Panc1 (cell line): ENCODE results near the gene RNF135.
"Not testable (repeated sequence)": the region's sequence is repeated elsewhere in the genome, so short reads cannot be mapped to it uniquely, and the experiment has no call there.

Experiments used
- POLR2AphosphoS5 ChIP-seq: IDR thresholded peaks from 2 replicates; pipeline ENCODE4 v1.6.1; 2012; ENCODE audit warnings: mild to moderate bottlenecking, low read depth, low read length, moderate library complexity
- SIN3A ChIP-seq: IDR thresholded peaks from 2 replicates; pipeline ENCODE4 v1.6.1; 2012; ENCODE audit warnings: low read depth, mild to moderate bottlenecking, low read length, moderate library complexity, borderline replicate concordance; ENCODE audit not compliant: insufficient read depth
- TCF7L2 ChIP-seq: IDR thresholded peaks from 2 replicates; pipeline ENCODE4 v1.6.1; 2011; ENCODE audit warnings: mild to moderate bottlenecking, low read depth, low read length, inconsistent platforms
- TF ChIP-seq, protein P1 (sequence below): fragments of 450-650 bp; IDR thresholded peaks from 2 replicates; pipeline ENCODE4 v1.5.1; 2017; ENCODE audit warnings: mild to moderate bottlenecking
- TF ChIP-seq, protein P2 (sequence below), 2 experiments: IDR thresholded peaks; 2 replicates each; pipeline ENCODE4 v1.6.1; 2011 to 2012; ENCODE audit warnings: low read depth in 2 of 2, control low read depth in 1 of 2, low read length in 1 of 2, mild to moderate bottlenecking in 1 of 2, moderate library complexity in 1 of 2; ENCODE audit not compliant: insufficient read depth in 1 of 2

DNA sequence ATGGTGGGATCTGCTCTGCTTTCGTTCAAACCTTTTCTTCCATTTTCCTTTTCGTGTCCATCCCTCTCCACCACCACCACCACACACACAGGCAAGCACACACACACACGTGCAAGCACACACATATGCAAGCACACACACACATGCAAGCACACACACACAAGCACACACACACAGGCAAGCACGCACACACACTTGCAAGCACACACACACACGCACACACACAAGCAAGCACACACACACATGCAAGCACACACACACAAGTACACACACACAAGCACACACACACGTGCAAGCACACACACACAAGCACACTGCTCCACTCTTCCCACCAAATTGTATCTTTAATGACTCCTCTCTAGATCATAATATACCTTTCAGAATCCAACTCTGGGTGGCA, 71.5 kb downstream of the RNF135 start:
- TF ChIP-seq, protein P1, sequence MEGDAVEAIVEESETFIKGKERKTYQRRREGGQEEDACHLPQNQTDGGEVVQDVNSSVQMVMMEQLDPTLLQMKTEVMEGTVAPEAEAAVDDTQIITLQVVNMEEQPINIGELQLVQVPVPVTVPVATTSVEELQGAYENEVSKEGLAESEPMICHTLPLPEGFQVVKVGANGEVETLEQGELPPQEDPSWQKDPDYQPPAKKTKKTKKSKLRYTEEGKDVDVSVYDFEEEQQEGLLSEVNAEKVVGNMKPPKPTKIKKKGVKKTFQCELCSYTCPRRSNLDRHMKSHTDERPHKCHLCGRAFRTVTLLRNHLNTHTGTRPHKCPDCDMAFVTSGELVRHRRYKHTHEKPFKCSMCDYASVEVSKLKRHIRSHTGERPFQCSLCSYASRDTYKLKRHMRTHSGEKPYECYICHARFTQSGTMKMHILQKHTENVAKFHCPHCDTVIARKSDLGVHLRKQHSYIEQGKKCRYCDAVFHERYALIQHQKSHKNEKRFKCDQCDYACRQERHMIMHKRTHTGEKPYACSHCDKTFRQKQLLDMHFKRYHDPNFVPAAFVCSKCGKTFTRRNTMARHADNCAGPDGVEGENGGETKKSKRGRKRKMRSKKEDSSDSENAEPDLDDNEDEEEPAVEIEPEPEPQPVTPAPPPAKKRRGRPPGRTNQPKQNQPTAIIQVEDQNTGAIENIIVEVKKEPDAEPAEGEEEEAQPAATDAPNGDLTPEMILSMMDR = not testable (repeated sequence)
- TF ChIP-seq, protein P2, sequence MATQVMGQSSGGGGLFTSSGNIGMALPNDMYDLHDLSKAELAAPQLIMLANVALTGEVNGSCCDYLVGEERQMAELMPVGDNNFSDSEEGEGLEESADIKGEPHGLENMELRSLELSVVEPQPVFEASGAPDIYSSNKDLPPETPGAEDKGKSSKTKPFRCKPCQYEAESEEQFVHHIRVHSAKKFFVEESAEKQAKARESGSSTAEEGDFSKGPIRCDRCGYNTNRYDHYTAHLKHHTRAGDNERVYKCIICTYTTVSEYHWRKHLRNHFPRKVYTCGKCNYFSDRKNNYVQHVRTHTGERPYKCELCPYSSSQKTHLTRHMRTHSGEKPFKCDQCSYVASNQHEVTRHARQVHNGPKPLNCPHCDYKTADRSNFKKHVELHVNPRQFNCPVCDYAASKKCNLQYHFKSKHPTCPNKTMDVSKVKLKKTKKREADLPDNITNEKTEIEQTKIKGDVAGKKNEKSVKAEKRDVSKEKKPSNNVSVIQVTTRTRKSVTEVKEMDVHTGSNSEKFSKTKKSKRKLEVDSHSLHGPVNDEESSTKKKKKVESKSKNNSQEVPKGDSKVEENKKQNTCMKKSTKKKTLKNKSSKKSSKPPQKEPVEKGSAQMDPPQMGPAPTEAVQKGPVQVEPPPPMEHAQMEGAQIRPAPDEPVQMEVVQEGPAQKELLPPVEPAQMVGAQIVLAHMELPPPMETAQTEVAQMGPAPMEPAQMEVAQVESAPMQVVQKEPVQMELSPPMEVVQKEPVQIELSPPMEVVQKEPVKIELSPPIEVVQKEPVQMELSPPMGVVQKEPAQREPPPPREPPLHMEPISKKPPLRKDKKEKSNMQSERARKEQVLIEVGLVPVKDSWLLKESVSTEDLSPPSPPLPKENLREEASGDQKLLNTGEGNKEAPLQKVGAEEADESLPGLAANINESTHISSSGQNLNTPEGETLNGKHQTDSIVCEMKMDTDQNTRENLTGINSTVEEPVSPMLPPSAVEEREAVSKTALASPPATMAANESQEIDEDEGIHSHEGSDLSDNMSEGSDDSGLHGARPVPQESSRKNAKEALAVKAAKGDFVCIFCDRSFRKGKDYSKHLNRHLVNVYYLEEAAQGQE (IDR thresholded peaks at IDR 0.05; ENCODE audit: insufficient read depth in 1 of 2, low read depth in 2 of 2, low read length in 1 of 2) = not testable (repeated sequence)
- not testable (repeated sequence) for TF ChIP-seq POLR2AphosphoS5, TCF7L2, SIN3A
